B cell (primary cell): ENCODE results near the gene MRTFA. TPM values are rescaled to one million over a fixed set of nuclear protein-coding genes. Genes with fewer than 3 reads are reported as not detected.

Experiments used
- ATAC-seq: fragments of 200-7000 bp; cut with Tn5 transposase; one replicate; pipeline ENCODE4 v1.10.0; 2021; ENCODE audit warnings: low read depth, mild to moderate bottlenecking, moderate number of reproducible peaks, moderate library complexity
- CTCF ChIA-PET: fragments of 350-600 bp; sonication (Branson Sonifier 250); formaldehyde crosslinking; loops from one replicate; lab custom pipeline; 2021; ENCODE audit warnings: antibody characterized with exemption, inconsistent platforms; lab: Charles Lee
- POLR2A ChIA-PET: fragments of 350-600 bp; sonication (Branson Sonifier 250); formaldehyde crosslinking; loops from one replicate; lab custom pipeline; 2021; ENCODE audit warnings: antibody characterized with exemption; lab: Charles Lee
- DNase-seq: peaks from one replicate; pipeline ENCODE4 v3.0.0; 2013
- H2AFZ ChIP-seq: 2 replicates; pipeline ENCODE4 v1.6.1; 2012; ENCODE audit warnings: mild to moderate bottlenecking, low read depth, low read length; ENCODE audit not compliant: insufficient read depth, poor library complexity, severe bottlenecking
- H3K27ac ChIP-seq, 2 donors: 1 replicate in 1 of 2; 2 replicates in 1 of 2; pipeline ENCODE4 v1.5.1; 2012 to 2013; ENCODE audit warnings: low read length in 2 of 2, mild to moderate bottlenecking in 2 of 2, moderate library complexity in 1 of 2
- H3K27me3 ChIP-seq, 4 experiments: fragments of 200-600 bp in 1 of 4; sonication (generic) in 1 of 4; replicated peaks in 1 of 4; 1 replicate in 2 of 4; 2 replicates in 2 of 4; pipeline versions ENCODE4 v1.6.1 to v1.7.0; 2013 to 2016; ENCODE audit warnings: low read length in 3 of 4, mild to moderate bottlenecking in 2 of 4, mixed read lengths in 1 of 4, moderate library complexity in 1 of 4; ENCODE audit not compliant: insufficient read depth in 4 of 4, control insufficient read depth in 3 of 4; ENCODE audit errors: control extremely low read depth in 1 of 4
- H3K36me3 ChIP-seq, 2 experiments: replicated peaks in 1 of 2; 1 replicate in 1 of 2; 2 replicates in 1 of 2; pipeline versions ENCODE4 v1.6.1 to v1.7.1; 2013; ENCODE audit warnings: low read length in 1 of 2; ENCODE audit not compliant: insufficient read depth in 2 of 2, control insufficient read depth in 1 of 2; ENCODE audit errors: control extremely low read depth in 1 of 2, extremely low read depth in 1 of 2
- H3K4me1 ChIP-seq, 2 donors: fragments of 200-600 bp in 1 of 2; sonication (generic) in 1 of 2; 1 replicate in 1 of 2; 2 replicates in 1 of 2; pipeline versions ENCODE4 v1.5.1 to v1.6.1; 2013 to 2017; ENCODE audit warnings: low read length in 2 of 2; ENCODE audit not compliant: control insufficient read depth in 2 of 2, insufficient read depth in 2 of 2
- H3K4me2 ChIP-seq: replicated peaks from 2 replicates; pipeline ENCODE3; 2012; ENCODE audit warnings: mild to moderate bottlenecking, low read depth, low read length; ENCODE audit not compliant: poor library complexity, severe bottlenecking
- H3K4me3 ChIP-seq, 5 experiments: fragments of 200-600 bp in 1 of 5; sonication (generic) in 1 of 5; 1 replicate in 3 of 5; 2 replicates in 2 of 5; pipeline versions ENCODE4 v1.5.1 to v1.7.0; 2011 to 2016; ENCODE audit warnings: low read length in 4 of 5, mild to moderate bottlenecking in 4 of 5, low read depth in 2 of 5, control low read depth in 1 of 5, moderate library complexity in 1 of 5; ENCODE audit not compliant: insufficient read depth in 1 of 5; ENCODE audit errors: control extremely low read depth in 1 of 5, extremely low read depth in 1 of 5
- H3K79me2 ChIP-seq: fragments of 200-600 bp; sonication (generic); one replicate; pipeline ENCODE4 v1.6.0; 2016; ENCODE audit warnings: low read length; ENCODE audit not compliant: control insufficient read depth, insufficient read depth
- H3K9ac ChIP-seq: fragments of 200-600 bp; sonication (generic); 2 replicates; pipeline ENCODE4 v1.6.1; 2017; ENCODE audit warnings: mild to moderate bottlenecking, low read length, moderate library complexity
- H3K9me3 ChIP-seq, 3 donors: one replicate each; pipeline versions ENCODE4 v1.6.1 to v1.7.1; 2013; ENCODE audit warnings: low read length in 2 of 3; ENCODE audit not compliant: control insufficient read depth in 2 of 3, insufficient read depth in 1 of 3; ENCODE audit errors: control extremely low read depth in 1 of 3
- H4K20me1 ChIP-seq: 2 replicates; pipeline ENCODE4 v1.6.0; 2012; ENCODE audit warnings: mild to moderate bottlenecking, low read length; ENCODE audit not compliant: insufficient read depth, control insufficient read depth, poor library complexity, severe bottlenecking
- H3K27ac Mint-ChIP-seq: one replicate; pipeline ENCODE4 v1.8.0; 2021; ENCODE audit warnings: mixed read lengths
- H3K27me3 Mint-ChIP-seq: one replicate; pipeline ENCODE4 v1.8.0; 2021; ENCODE audit warnings: mixed read lengths
- H3K4me1 Mint-ChIP-seq: one replicate; pipeline ENCODE4 v1.8.0; 2021; ENCODE audit warnings: mixed read lengths
- H3K4me3 Mint-ChIP-seq: one replicate; pipeline ENCODE4 v1.8.0; 2021; ENCODE audit warnings: mixed read lengths
- H3K9me3 Mint-ChIP-seq: one replicate; pipeline ENCODE4 v1.8.0; 2022; ENCODE audit warnings: mixed read lengths; ENCODE audit not compliant: insufficient read depth
- CTCF ChIP-seq: fragments of 200-600 bp; IDR thresholded peaks from one replicate; pipeline ENCODE4 v1.8.0; 2022; ENCODE audit warnings: antibody characterized with exemption, mild to moderate bottlenecking
- EZH2 ChIP-seq: IDR thresholded peaks from 2 replicates; pipeline ENCODE4 v1.6.1; 2012; ENCODE audit warnings: borderline replicate concordance, low read depth, mild to moderate bottlenecking, moderate library complexity, low read length; ENCODE audit not compliant: insufficient read depth, poor library complexity, severe bottlenecking
- WGBS: methylation state at CpG from one replicate; pipeline ENCODE4 v1.1.5; 2013; ENCODE audit warnings: missing lambda C conversion rate; ENCODE audit not compliant: insufficient coverage; 5-methylcytosine and 5-hydroxymethylcytosine counted together
- intact Hi-C: fragments of 100-400 bp; cut with micrococcal nuclease; formaldehyde crosslinking; loops from one replicate; pipeline ENCODE4 v1.10.0; 2022
- polyA plus RNA-seq: library from polyadenylated mRNA; depleted of rRNA; stranded (reverse); fragments of >200 nt; gene quantifications from 2 replicates; pipeline ENCODE4 v1.2.3, GENCODE V29; 2012
- total RNA-seq, 2 donors: library from RNA; stranded (reverse); fragments of 120-200 nt in 1 of 2; gene quantifications; 1 replicate in 1 of 2; 2 replicates in 1 of 2; pipeline versions ENCODE4 v1.2.3 to v1.2.4, GENCODE V29; 2013 to 2022

MRTFA gene
- total and polyA plus RNA-seq, 2 donors (not counting 1 experiment from before 2014, with no cell fraction given), result 28.9 to 82.6 TPM

GRCh38 chr22:40511604-40512003, 124.9 kb downstream of the MRTFA start:
- no peak for DNase-seq
- no peaks in the 10 kb centered on the region for H4K20me1 ChIP-seq
- no peak overlapping the region for H3K4me2 ChIP-seq
- H3K9ac ChIP-seq, result no peak overlapping the region
- CTCF ChIA-PET, result interaction anchor here (1.5 to 2.0 kb wide), 2 partner anchors 13 to 24 kb away, joined by 8 to 11 read pairs; no protein-coding TSS in a partner anchor
- POLR2A ChIA-PET, result no interaction called here
- Mint-ChIP-seq H3K27ac (no peak overlapping the region), H3K4me1 (peaks cover 9% of the 10 kb centered on the region), H3K27me3 (no peaks in the 10 kb centered on the region), H3K9me3 (no peaks in the 10 kb centered on the region), H3K4me3 (no peak overlapping the region)
- no peak overlapping the region for H3K4me3 ChIP-seq
- H3K4me1 ChIP-seq, result no peaks in the 10 kb centered on the region
- intact Hi-C loops, result no loop called here
- no peak for ATAC-seq
- no peaks in the 10 kb centered on the region for H3K36me3 ChIP-seq
- no peak overlapping the region for H3K27ac ChIP-seq
- no peaks in the 10 kb centered on the region for H3K27me3 ChIP-seq
- no peak overlapping the region for H2AFZ ChIP-seq
- no peaks in the 10 kb centered on the region for H3K9me3 ChIP-seq
- no peak for TF ChIP-seq CTCF
- TF ChIP-seq EZH2, result no peak
- peaks cover 21% of the 10 kb centered on the region for H3K79me2 ChIP-seq

- H3K27ac ChIP-seq, result no peak overlapping the region
- H3K4me3 Mint-ChIP-seq, result no peak overlapping the region
- ChIA-PET CTCF (interaction anchor here (1.0 kb wide), 1 partner anchor 23 kb away, joined by 3 read pairs; no protein-coding TSS in a partner anchor), POLR2A (no interaction called here)
- H3K9me3 Mint-ChIP-seq, result no peaks in the 10 kb centered on the region
- no peak for DNase-seq
- no peak for TF ChIP-seq EZH2
- ATAC-seq, result no peak
- H3K27me3 ChIP-seq, result no peaks in the 10 kb centered on the region
- H3K79me2 ChIP-seq, result peaks cover 21% of the 10 kb centered on the region
- no peaks in the 10 kb centered on the region for H3K4me1 ChIP-seq
- no peaks in the 10 kb centered on the region for H3K36me3 ChIP-seq
- H2AFZ ChIP-seq, result no peak overlapping the region
- no peak overlapping the region for H3K4me2 ChIP-seq
- no peaks in the 10 kb centered on the region for H3K9me3 ChIP-seq
- H3K27me3 Mint-ChIP-seq, result no peaks in the 10 kb centered on the region
- WGBS, result 86% methylated on average over 2 of the region's 4 CpGs
- H3K4me3 ChIP-seq, result no peak overlapping the region
- H4K20me1 ChIP-seq, result no peaks in the 10 kb centered on the region
- H3K27ac Mint-ChIP-seq, result no peak overlapping the region
- H3K9ac ChIP-seq, result no peak overlapping the region
- H3K4me1 Mint-ChIP-seq, result peaks cover 9% of the 10 kb centered on the region
- intact Hi-C loops, result no loop called here
Measured at GRCh38 chr22:40510631-40511364, 125.7 kb downstream of the MRTFA start.
